ENCODE measurements around the gene TTC12.

DNA sequence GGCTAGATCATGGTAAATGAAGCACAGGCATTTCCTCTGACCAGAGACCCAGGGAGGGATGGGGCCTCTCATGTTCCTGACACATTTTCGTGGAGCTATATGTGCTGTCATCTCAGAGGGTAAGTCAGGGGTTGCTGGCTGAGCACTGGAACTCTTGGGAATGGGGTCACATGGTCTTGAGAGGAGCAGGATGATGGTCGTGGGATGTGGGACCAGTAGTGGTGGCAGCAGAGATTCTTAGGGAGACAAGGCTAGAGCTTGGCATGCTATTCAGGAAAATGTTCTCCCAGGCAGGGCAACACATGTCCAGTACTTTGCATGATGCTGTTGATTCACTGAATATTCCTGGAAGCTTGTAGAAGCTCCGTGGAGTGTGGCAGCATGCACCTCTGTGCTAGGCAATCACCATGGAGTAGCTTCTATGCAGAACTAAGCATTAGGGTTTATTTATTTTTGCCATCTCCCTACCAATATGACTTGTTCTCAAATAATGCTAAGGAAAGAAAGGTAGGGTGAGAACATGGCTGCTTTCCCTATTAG lies 31.4 kb upstream of the TTC12 start:
- TF ChIP-seq POLR2AphosphoS5 (IDR thresholded peaks at IDR 0.05; ENCODE audit: low read depth, low read length) (no peak), POLR2A (IDR thresholded peaks at IDR 0.05; ENCODE audit: low read depth, low read length) (no peak)

All from GM12892 (cell line).